ENCODE results near the gene TFF3.
"Not testable (repeated sequence)": the region's sequence is repeated elsewhere in the genome, so short reads cannot be mapped to it uniquely, and the experiment has no call there.

The TFF3 gene

DNA sequence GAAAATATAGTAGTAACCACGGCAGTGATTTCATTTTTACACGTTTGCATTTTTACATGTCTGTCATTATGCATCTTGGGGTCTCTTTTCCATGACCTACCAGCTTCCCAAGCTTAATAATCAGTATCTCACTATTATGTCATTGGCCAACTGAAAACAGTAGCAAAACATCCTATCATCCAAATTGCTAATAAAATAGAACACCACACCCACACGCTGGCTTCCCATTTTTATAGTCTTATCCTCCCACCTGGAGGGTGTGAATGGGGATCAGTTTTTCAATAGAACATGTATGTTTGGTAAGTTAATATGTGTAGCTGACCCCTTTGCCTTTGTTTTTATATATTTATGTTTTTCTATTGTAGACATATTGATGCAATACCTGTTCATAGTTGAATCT, 11.8 kb downstream of the TFF3 start:
- no peak for DNase-seq

DNA sequence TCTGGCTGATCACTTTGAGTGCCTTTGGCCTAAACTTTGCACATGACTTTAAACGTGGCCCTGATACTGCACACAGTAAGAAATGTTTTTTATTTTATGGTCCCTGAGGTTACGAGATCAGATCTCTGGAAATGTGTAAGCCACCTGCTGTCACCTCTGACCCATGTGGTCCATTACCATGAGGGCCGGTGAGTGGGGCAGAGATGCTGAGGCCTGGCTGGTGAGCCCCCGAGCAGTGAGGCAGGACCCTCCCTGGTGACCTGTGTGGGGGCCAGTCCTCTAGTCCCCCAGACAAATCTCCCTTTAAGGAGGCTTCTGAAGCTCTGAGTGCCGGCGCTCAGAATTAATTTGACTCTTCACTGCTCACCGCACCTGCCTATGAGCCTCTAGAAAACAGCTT, 12.4 kb downstream of the TFF3 start:
- DNase-seq, result no peak

DNA sequence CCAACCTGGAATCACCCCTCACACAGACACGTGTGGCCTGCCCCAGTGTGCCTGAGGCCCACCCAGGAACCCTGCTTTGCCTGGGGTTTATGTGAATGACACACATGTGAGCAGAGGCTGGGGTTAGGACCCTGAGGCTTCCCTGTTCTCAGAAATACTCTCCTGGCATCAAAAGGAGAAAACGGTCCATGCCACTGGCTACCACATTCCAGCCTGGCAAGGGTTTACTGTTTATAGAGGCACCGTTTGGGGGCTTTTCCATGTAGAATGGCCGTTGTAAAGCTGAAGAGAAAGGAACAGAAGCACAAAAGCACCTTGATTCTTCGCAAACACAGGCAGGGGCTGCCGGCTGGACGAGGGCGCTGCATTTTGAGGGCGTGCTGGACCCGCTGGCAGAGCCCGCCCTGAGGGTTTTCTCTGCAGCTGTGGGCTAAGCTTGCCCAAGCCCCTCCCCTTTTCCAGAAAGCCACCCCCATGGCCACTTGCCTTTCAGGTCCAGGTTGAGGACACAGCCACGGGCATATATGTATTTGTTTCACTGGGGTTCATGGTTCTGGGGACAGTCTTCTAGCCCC, 13.0 kb downstream of the TFF3 start:
- DNase-seq, result no peak

DNA sequence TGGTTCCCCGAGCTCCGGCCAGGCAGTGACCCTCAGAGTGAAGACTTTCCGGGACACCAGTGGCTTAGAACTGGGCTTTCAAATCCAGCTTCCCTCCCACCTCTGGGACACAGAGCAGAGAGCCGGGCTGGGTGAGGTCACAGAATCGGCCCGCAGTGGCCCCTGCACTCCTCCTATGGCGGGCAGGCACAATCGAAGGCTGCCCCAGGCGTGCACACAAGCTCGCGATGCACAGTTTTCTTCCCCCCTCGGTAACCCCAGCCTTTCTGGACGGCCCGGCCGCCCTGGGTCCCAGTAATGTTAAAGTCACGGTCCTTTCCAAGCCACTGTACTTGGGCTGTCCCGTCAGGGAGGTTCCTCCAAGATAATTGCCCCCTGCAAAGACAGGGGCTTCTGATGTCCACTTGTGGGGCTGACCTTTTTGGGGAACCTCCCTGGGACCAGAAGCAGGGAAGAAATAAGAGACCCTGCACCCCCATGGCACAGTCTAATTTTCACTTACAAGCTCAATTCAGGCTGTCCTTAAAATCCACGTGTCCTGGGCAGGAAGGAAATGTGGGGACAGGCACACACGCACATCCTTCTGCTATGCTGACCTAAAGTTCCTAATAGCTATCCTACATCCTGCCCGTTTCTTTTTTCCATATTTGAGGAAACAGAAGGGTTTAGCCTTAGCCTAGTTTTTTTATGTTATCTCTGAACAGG, 13.7 kb downstream of the TFF3 start:
- DNase-seq, result no peak

DNA sequence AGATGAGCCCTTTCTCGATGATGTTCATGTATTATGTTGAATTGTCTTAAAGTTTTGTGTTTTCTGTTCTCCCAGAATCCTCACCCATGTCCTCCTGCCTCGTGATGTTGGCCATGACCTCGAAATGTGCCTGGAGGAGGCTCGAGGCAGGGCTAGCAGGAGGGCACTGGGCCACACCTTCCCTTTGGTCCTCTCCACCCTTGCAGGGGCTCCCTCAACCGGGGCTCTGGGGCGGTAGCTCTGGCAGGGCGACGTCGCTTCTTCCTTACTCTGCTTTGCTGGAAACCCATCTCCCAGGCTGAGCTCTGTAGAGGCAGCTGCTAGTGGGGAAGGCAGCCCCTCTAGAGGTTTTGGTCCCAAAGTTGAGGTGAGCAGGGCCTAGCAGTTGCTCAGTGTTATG, 14.3 kb downstream of the TFF3 start:
- DNase-seq, result no peak

DNA sequence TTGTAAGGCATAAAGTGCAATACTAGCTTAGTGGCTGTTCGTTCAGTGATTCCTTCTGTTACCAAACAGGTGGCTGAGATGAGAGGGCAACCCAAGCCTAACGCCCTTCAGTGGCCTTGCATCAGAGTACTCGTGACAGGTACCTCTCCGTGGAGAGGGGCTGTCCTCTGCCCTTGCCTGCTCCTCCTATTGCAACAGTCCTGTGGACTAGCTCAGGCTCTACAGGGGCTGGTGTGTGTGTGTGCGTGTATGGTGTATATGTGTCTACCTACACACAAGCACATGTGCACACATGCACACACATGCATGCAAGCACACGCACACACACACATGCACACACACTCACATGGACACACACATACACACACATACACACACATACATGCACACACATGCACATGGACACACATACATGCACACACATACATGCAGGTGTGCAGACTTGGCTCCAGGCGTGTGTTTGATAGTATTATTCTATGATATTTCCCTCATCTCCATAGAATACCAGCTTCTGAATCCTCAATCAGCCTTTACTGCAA, 15.1 kb downstream of the TFF3 start:
- DNase-seq, result no peak

DNA sequence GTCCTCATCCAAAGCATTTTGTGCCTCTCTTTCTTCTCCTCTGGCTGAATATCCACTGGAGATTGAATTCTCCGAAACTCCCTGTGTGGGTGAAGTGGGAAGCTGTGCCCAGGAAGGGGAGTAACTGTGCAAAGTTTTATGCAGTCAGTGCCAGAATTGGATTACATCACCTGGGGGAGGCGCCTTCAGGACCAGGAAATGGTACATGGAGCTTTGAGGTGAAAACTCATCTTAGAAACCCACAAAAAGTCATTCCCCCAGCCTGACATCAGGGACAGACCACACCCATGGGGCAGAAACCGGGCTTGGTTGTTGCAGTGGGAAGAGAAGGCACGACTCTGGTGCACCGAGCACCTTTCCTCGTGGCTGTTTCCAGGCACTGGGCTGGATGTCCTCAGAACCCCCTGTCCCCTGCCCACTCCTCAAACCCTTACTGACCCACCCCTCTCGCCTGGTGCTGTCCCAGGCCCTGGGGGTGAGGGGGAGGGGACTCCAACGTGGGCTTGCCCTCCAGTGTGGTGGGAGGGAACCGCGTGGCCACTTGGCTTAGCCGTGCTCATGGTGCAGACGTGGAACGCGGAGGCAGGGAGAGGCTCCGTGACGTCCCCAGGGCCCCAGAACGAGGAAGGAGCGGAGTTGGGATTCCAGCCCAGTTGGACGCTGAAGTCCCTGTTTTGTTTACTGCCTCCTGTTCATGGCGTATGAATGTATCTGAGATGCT, 15.7 kb downstream of the TFF3 start:
- no peak for DNase-seq

DNA sequence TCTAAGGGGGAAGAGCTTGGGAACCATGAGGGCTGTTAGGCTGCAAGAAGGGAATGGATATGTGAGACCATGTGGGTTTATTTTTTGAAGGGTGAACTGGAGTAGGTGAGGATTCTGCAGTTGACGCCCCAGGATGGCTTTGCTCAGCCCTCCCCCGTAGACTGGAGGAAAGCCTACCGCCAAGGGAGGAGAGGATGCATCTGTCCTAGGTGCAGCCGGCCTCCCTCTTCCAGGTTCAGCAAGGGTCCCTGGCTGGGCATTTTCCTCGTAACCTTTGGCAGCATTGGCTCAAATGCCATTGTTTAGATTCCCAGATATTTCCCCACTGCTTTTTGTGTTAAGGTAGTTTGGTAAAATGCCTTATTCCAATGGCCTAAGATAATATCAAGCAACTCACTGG, 16.6 kb downstream of the TFF3 start:
- no peak for DNase-seq

DNA sequence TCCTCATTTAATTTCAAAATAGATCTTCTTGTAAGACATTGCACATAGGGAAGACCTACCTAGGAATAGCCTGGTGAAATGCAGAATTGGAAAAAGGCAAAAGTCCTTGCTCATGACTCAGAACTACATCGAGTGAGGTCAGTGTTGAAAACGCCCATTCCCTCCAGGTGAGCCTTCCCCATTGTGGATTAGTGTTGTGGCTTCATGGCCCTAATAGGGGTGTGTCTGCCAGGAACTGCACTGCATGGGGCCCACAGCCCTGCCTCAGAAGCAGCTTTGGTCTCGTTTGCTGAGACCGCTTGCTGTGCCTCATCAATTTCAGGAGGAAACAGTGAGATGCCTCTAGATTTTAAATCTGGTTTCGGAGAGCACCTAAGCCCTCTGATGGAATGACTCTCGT, 17.0 kb downstream of the TFF3 start:
- DNase-seq, result no peak

DNA sequence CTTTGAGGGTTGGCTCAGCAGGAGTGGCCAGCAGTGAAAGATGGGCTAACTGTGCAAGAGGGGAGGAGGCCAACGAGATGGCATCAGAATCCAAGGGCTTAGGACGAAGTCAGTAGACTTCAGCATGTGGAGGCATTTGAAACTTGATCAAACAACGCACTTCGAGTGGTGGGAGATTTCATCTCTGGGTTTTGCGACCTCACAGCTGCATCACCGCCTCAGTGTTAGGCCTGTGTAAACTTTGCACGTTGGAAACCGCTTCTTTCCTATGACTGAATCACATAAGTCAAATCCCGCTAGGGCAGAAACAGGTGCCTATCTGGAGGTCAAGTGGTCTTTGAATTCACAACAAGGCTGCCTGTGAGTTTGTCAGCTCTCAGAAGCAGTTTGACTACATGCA, 17.8 kb downstream of the TFF3 start:
- DNase-seq, result no peak

DNA sequence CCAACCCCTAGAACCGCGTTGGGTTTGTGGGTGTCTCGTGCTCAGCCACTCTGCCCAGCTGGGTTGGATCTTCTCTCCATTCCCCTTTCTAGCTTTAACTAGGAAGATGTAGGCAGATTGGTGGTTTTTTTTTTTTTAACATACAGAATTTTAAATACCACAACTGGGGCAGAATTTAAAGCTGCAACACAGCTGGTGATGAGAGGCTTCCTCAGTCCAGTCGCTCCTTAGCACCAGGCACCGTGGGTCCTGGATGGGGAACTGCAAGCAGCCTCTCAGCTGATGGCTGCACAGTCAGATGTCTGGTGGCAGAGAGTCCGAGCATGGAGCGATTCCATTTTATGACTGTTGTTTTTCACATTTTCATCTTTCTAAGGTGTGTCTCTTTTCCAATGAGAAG, 18.7 kb downstream of the TFF3 start:
- no peak for DNase-seq

DNA sequence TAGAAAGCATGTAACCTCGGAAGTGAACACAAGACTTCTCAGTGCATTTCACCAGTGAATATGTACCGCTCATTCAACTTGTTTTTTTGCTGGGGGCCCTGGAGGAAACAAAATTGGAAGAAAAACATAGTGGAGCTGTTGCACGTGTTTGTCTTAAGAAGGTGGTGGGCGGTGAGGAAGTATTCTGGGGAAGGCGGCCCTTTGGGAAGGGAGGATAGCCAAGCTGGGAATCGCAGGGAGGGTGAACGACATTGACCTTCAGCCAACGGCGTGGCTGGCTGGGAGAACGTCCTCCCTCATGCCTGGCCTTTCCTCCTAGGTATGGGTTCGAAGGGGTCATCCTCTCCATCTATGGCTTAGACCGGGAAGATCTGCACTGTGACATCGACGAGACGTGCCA, 19.4 kb downstream of the TFF3 start:
- no peak for DNase-seq

DNA sequence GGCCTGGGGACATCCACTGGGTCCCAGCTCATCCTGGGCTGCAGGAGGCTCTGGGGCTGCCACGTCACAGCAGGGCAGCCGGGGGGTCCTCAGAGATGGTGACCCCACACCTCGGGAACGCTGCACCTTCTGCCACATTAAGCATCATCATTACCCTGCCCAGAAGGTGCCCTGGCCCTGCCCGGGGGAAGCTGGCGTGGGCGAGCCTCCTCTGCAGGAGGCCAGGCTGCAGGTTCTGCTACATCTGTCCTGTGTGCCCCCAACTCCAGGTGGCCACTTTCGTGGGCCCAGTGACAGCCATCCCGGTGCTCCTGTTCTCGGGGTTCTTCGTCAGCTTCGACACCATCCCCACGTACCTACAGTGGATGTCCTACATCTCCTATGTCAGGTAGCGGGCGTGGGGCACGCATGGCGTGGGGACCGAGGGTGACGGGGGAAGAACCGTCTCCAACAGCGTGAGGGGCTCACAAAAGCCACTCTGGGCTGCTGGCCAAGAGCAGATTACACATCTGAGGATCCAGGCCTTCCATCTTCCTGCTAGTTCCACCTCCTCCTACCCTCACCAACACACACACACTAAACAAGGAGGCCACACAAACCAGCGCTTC, 20.8 kb downstream of the TFF3 start:
- DNase-seq, result no peak

DNA sequence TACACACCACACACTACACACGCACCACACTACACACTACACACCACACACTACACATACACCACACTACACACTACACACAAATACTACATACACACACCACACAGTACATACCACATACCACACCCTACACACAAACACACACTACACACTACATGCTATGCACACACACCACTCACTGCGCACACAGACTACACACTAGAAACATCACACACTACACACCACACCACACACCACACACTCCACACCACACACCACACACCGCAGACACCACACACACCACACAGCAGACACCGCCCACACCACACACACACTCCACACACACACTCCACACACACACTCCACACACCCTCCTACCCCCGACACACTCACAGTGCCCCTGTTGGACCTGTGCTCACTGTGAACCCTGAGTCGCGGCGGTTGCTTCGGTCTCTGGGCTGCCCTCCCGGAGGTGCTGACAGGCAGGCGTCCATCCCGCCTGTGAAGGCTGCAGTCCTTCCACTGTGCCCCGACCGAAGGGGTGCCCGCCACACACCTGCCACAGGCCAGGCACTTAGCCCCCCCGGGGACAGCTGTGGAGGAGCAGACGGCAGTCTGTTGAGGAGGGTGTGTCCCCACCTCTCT, 21.4 kb downstream of the TFF3 start:
- no peak for DNase-seq

DNA sequence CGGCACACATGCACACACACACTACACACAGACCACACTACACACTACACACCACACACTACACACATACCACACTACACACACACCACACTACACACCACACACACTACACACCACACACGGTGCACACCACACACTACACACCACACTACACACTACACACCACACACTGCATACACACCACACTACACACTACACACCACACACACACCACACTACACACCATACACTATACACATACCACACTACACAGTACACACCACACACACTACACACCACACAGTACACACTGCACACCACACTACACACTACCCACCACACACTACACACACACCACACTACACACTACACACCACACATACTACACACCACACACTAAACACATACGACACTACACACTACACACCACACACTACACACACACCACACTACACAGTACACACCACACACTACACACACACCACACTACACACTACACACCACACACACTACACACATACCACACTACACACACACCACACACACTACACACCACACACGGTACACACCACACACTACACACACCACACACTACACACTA, 22.6 kb downstream of the TFF3 start:
- DNase-seq, result not testable (repeated sequence)

DNA sequence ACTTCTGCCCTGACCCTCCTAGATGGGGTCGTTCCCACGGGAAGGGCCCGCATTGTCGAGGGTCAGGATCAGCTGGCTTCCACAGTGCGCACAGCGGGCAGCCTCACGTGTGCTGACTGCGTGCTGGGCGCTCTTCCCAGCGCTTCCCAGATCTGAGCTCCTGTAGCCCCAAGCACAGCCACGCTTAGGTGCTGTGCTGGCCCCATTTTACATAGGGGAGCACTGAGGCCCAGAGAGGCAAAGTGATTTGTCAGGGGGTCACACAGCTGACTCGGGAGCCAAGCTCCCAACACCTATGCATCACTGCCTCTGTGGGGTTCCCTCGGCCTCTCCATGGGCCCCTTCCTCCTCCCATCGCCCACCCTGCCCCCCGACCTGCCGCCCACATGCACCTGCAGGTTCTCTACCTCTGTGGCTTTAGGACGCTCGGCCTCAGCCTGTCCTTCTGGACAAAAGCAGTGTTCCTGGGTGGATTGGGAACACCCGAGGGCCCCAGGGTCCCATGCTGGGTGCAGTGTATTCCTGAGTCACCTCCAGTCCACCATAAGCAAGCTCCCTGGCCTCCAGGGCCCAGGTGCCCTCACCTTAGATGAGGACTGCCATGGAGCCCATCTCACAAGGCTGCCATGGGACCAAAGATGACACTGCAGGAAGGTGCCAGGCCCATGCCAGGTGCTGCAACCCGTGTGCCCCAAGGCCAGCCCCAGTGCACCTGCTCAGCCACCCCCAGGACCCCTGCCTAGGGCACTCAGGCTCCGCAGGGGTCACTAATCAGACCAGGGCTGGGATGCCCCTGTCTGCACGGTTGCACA, 23.3 kb downstream of the TFF3 start:
- no peak for DNase-seq

DNA sequence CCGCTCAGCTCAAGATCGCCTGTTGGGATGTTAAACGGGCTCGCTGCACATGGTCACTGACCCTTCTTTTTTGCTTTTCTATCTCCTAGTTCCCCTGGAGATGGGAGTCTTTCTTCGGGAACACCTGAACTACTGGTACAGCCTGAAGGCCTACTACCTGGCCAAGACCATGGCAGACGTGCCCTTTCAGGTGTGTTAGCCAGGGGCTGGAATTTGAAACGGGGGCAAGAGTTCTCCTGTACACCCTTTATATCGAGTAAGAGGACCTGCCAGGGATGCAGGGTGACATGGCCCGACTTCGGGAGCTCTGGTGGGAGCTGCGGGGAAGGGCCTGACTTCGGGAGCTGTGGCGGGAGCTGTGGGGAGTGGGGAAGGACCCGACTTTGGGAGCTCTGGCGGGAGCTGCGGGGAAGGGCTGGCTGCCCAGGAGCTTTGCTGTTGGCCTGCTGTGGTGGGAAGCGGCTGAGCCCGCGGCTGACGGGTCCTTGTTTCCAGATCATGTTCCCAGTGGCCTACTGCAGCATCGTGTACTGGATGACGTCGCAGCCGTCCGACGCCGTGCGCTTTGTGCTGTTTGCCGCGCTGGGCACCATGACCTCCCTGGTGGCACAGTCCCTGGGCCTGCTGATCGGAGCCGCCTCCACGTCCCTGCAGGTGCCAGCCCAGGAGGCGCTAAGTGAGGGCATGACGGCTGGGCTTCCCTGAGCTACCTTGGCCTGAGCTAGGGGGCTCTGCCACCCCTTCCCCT, 24.0 kb downstream of the TFF3 start:
- DNase-seq, result no peak

DNA sequence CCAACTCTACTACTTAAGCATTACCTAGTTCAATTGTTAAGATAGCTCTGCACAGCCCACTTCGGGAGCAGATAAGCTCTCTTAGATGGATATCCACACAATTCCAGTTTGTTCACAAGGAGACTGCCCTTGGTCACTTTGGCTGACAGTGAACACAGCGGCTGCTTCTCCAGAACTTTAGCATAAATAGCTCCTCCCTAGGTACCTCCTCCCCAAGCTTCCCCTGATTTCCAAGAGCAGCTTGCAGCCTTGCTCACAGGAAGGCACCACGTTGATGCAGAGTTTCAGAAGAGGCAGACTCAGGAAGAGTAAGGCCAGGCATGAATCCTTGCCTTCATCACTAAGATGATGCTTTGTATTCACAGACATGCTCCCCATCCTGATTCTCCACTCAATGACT, 24.7 kb downstream of the TFF3 start:
- no peak for DNase-seq

DNA sequence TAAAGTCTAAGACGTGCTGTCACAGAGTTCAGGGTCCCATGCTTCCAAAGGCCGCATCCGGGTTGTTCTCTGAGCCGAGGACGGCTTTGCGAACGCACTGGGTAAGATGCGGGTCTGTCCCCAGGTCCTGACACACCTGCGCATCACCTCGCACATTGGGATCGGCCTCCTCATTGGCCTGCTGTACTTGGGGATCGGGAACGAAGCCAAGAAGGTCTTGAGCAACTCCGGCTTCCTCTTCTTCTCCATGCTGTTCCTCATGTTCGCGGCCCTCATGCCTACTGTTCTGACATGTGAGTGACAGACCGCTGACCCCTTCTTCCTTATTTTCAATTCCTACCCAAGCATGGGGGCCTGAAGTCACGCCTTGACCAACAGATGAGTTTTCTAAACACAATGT, 25.3 kb downstream of the TFF3 start:
- DNase-seq, result no peak

DNA sequence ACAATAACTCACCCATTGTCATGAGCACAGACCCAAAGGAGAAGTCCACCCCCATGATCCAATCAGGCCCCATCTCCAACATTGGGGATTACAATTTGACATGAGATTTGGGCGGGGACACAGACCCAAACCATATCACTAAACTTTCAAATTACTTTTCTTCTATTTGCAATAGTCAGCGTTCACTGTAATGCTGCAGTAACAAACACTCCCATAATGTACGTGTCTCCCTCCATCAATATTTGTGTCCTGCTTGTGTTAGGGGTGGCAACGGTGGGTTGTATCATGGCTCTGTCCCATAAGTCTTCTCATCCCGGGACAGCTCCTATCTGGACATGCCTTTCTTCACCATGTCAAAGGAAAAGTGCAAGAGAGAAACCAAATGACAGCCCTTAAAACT, 26.2 kb downstream of the TFF3 start:
- DNase-seq, result no peak
